Sigmoid colon (tissue), 4 donors: ENCODE results near the gene SNTN.

ENCODE experiments used
- EP300 ChIP-seq, 4 donors: sonication (generic); formaldehyde crosslinking; IDR thresholded peaks; one replicate each; pipeline ENCODE4 v1.6.1; 2017; ENCODE audit warnings: antibody characterized with exemption in 4 of 4
- POLR2A ChIP-seq, 2 donors: fragments of 450-650 bp; IDR thresholded peaks; one replicate each; pipeline ENCODE4 v1.6.1; 2016; ENCODE audit warnings: antibody characterized with exemption in 2 of 2, mild to moderate bottlenecking in 2 of 2, moderate library complexity in 2 of 2
- POLR2AphosphoS5 ChIP-seq, 4 donors: sonication (generic); formaldehyde crosslinking; IDR thresholded peaks; one replicate each; pipeline ENCODE4 v1.6.1; 2017; ENCODE audit warnings: antibody characterized with exemption in 4 of 4
- TF ChIP-seq, protein P1 (sequence below), 4 experiments: fragments of 450-650 bp in 3 of 4; fragments of 200-600 bp in 1 of 4; IDR thresholded peaks; one replicate each; pipeline ENCODE4 v1.5.1; 2016 to 2019; ENCODE audit warnings: antibody characterized with exemption in 4 of 4, mild to moderate bottlenecking in 3 of 4, moderate library complexity in 2 of 4

DNA sequence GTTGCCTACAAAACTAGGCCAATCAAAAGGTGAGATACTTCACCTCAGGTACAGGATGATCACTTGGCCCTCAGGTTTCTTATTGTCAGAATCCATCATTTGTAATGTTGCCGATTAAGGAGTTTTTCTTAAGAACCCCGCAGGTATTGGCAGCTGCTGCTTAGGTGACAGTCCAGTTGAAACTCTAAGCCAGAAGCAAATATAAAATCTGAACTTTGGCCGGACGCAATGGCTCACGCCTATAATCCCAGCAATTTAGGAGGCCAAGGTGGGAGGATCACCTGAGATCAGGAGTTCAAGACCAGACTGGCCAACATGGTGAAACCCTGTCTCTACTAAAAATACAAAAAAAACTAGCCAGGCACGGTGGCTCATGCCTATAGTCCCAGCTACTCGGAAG, 43.1 kb upstream of the SNTN start:
- no peak for TF ChIP-seq POLR2A (IDR thresholded peaks at IDR 0.05)
- TF ChIP-seq, protein P1, sequence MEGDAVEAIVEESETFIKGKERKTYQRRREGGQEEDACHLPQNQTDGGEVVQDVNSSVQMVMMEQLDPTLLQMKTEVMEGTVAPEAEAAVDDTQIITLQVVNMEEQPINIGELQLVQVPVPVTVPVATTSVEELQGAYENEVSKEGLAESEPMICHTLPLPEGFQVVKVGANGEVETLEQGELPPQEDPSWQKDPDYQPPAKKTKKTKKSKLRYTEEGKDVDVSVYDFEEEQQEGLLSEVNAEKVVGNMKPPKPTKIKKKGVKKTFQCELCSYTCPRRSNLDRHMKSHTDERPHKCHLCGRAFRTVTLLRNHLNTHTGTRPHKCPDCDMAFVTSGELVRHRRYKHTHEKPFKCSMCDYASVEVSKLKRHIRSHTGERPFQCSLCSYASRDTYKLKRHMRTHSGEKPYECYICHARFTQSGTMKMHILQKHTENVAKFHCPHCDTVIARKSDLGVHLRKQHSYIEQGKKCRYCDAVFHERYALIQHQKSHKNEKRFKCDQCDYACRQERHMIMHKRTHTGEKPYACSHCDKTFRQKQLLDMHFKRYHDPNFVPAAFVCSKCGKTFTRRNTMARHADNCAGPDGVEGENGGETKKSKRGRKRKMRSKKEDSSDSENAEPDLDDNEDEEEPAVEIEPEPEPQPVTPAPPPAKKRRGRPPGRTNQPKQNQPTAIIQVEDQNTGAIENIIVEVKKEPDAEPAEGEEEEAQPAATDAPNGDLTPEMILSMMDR (IDR thresholded peaks at IDR 0.05) = no peak
- no peak for TF ChIP-seq EP300 (IDR thresholded peaks at IDR 0.05)
- no peak for TF ChIP-seq POLR2AphosphoS5 (IDR thresholded peaks at IDR 0.05)
